CD4-positive, alpha-beta memory T cell (primary cell): ENCODE data around the gene MEGF11. TPM values are rescaled to one million over a fixed set of nuclear protein-coding genes. Genes with fewer than 3 reads are reported as not detected.

Source experiments
- CTCF ChIA-PET: fragments of 350-600 bp; sonication (Branson Sonifier 250); formaldehyde crosslinking; loops from one replicate; lab custom pipeline; 2021; ENCODE audit warnings: inconsistent platforms; ENCODE audit not compliant: partially characterized antibody; lab: Charles Lee
- POLR2A ChIA-PET: fragments of 350-600 bp; sonication (Branson Sonifier 250); formaldehyde crosslinking; loops from one replicate; lab custom pipeline; 2021; ENCODE audit not compliant: partially characterized antibody; lab: Charles Lee
- DNase-seq, 5 donors: peaks; one replicate each; pipeline versions ENCODE4 v3.0.0 to v3.0.0-alpha.2; 2020 to 2022; ENCODE audit warnings: mixed read lengths in 1 of 5
- H3K27ac ChIP-seq: one replicate; pipeline ENCODE4 v1.7.0; 2013; ENCODE audit warnings: low read depth, low read length
- H3K27me3 ChIP-seq: 2 replicates; pipeline ENCODE4 v1.7.0; 2013; ENCODE audit warnings: mild to moderate bottlenecking, low read length, moderate library complexity; ENCODE audit not compliant: insufficient read depth
- H3K36me3 ChIP-seq: 2 replicates; pipeline ENCODE4 v1.7.0; 2013; ENCODE audit warnings: mild to moderate bottlenecking, low read length, moderate library complexity; ENCODE audit not compliant: insufficient read depth
- H3K4me1 ChIP-seq: 2 replicates; pipeline ENCODE4 v1.7.0; 2013; ENCODE audit warnings: mild to moderate bottlenecking, low read length, moderate library complexity; ENCODE audit not compliant: insufficient read depth
- H3K4me3 ChIP-seq, 2 donors: one replicate each; pipeline ENCODE4 v1.7.0; 2013; ENCODE audit warnings: low read length in 2 of 2, mild to moderate bottlenecking in 1 of 2
- H3K9me3 ChIP-seq, 2 donors: one replicate each; pipeline ENCODE4 v1.7.0; 2013; ENCODE audit warnings: low read length in 2 of 2, control low read depth in 1 of 2; ENCODE audit not compliant: control insufficient read depth in 1 of 2
- H3K27ac Mint-ChIP-seq, 7 donors: one replicate each; pipeline ENCODE4 v1.8.0; 2020 to 2021; ENCODE audit warnings: mixed read lengths in 7 of 7, mild to moderate bottlenecking in 6 of 7, inconsistent platforms in 3 of 7, moderate library complexity in 3 of 7
- H3K27me3 Mint-ChIP-seq, 2 donors: one replicate each; pipeline ENCODE4 v1.8.0; 2020 to 2021; ENCODE audit warnings: mixed read lengths in 2 of 2
- H3K36me3 Mint-ChIP-seq, 2 donors: one replicate each; pipeline ENCODE4 v1.8.0; 2020 to 2021; ENCODE audit warnings: mixed read lengths in 2 of 2, inconsistent platforms in 1 of 2, mild to moderate bottlenecking in 1 of 2
- H3K4me1 Mint-ChIP-seq, 4 donors: one replicate each; pipeline ENCODE4 v1.8.0; 2020 to 2021; ENCODE audit warnings: mixed read lengths in 4 of 4, mild to moderate bottlenecking in 1 of 4
- H3K4me3 Mint-ChIP-seq, 8 donors: one replicate each; pipeline ENCODE4 v1.8.0; 2020 to 2021; ENCODE audit warnings: mixed read lengths in 8 of 8, mild to moderate bottlenecking in 7 of 8, moderate library complexity in 6 of 8, inconsistent platforms in 3 of 8
- H3K9me3 Mint-ChIP-seq, 8 donors: one replicate each; pipeline ENCODE4 v1.8.0; 2020 to 2021; ENCODE audit warnings: mixed read lengths in 8 of 8, mild to moderate bottlenecking in 5 of 8, inconsistent platforms in 3 of 8, moderate library complexity in 1 of 8
- intact Hi-C: fragments of 100-400 bp; cut with micrococcal nuclease; formaldehyde crosslinking; loops from one replicate; pipeline ENCODE4 v1.15.1; 2023
- polyA plus RNA-seq, 2 donors: library from polyadenylated mRNA; unstranded; fragments of 300-500 nt; fragmentation: Illumina TruSeq; gene quantifications; one replicate each; pipeline ENCODE4 v1.2.3, GENCODE V29; 2021
- total RNA-seq, 2 experiments: library from RNA; stranded (reverse); gene quantifications; one replicate each; pipeline ENCODE4 v1.2.3, GENCODE V29; 2021

Gene MEGF11
- total and polyA plus RNA-seq, 4 experiments from 2014 or later = 0.69 TPM; not detected in 3

DNA sequence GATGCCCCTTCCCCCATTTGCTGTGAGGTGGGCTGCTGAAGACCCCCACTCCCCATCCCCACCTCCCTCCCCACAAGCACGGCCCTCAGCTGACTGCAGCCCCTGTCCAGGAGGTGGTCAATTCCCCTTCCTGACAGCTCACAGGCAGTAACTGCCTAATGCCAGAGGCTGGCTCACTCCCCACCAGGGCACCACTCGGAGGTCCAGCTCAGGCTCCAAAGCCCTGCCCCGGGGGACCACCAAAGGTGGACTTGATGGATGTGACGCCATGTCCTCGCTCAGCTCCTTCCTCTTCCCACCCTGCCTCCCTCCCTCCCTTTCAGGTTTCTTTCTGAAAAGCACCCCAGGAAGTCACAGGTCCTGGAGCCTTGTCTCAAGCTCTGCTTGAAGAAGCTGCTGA is 82.8 kb downstream of the MEGF11 start:
- ChIA-PET CTCF (no interaction called here), POLR2A (no interaction called here)
- intact Hi-C loops = no loop called here

GRCh38 chr15:66170042-66170441 is 83.5 kb downstream of the MEGF11 start:
- Mint-ChIP-seq H3K4me1 (no peaks in the 10 kb centered on the region), H3K27me3 (peaks cover 2 to 12% of the 10 kb centered on the region in 2 donors), H3K27ac (no peak overlapping the region), H3K4me3 (no peak overlapping the region), H3K9me3 (no peaks in the 10 kb centered on the region), H3K36me3 (no peaks in the 10 kb centered on the region)
- no peaks in the 10 kb centered on the region for H3K9me3 ChIP-seq
- H3K4me1 ChIP-seq = no peaks in the 10 kb centered on the region
- intact Hi-C loops = no loop called here
- no peaks in the 10 kb centered on the region for H3K36me3 ChIP-seq
- H3K4me3 ChIP-seq = no peak overlapping the region
- H3K27me3 ChIP-seq = no peaks in the 10 kb centered on the region
- no peak overlapping the region for H3K27ac ChIP-seq
- ChIA-PET CTCF (no interaction called here), POLR2A (no interaction called here)
- DNase-seq = no peak

More for the DNA sequence above, 82.8 kb downstream of the MEGF11 start:
- Mint-ChIP-seq H3K9me3 (no peaks in the 10 kb centered on the region), H3K36me3 (no peaks in the 10 kb centered on the region), H3K4me1 (no peaks in the 10 kb centered on the region), H3K4me3 (no peak overlapping the region), H3K27me3 (peaks cover 7 to 18% of the 10 kb centered on the region in 2 donors), H3K27ac (no peak overlapping the region)
- no peaks in the 10 kb centered on the region for H3K27me3 ChIP-seq
- no peaks in the 10 kb centered on the region for H3K9me3 ChIP-seq
- no peak overlapping the region for H3K4me3 ChIP-seq
- DNase-seq = no peak
- no peak overlapping the region for H3K27ac ChIP-seq
- H3K4me1 ChIP-seq = no peaks in the 10 kb centered on the region
- H3K36me3 ChIP-seq = no peaks in the 10 kb centered on the region

GRCh38 chr15:66169625-66170024 is 83.9 kb downstream of the MEGF11 start:
- Histone ChIP-seq H3K27ac (no peak overlapping the region), H3K27me3 (no peaks in the 10 kb centered on the region), H3K4me1 (no peaks in the 10 kb centered on the region), H3K4me3 (no peak overlapping the region), H3K9me3 (no peaks in the 10 kb centered on the region), H3K36me3 (no peaks in the 10 kb centered on the region)
- peaks cover 1 to 10% of the 10 kb centered on the region in 2 donors for H3K27me3 Mint-ChIP-seq
- intact Hi-C loops = no loop called here
- H3K36me3 Mint-ChIP-seq = no peaks in the 10 kb centered on the region
- H3K4me1 Mint-ChIP-seq = no peaks in the 10 kb centered on the region
- CTCF ChIA-PET = no interaction called here
- POLR2A ChIA-PET = no interaction called here
- H3K9me3 Mint-ChIP-seq = no peaks in the 10 kb centered on the region
- no peak for DNase-seq
- H3K4me3 Mint-ChIP-seq = no peak overlapping the region
- H3K27ac Mint-ChIP-seq = no peak overlapping the region

- intact Hi-C loops = no loop called here
- Histone ChIP-seq H3K4me3 (no peak overlapping the region), H3K27ac (no peak overlapping the region), H3K27me3 (no peaks in the 10 kb centered on the region), H3K9me3 (no peaks in the 10 kb centered on the region), H3K4me1 (no peaks in the 10 kb centered on the region), H3K36me3 (no peaks in the 10 kb centered on the region)
- DNase-seq = no peak
- Mint-ChIP-seq H3K27me3 (peaks cover 1 to 5% of the 10 kb centered on the region in 2 donors), H3K4me1 (no peaks in the 10 kb centered on the region), H3K27ac (no peak overlapping the region), H3K36me3 (no peaks in the 10 kb centered on the region), H3K4me3 (no peak overlapping the region), H3K9me3 (no peaks in the 10 kb centered on the region)
- ChIA-PET CTCF (no interaction called here), POLR2A (no interaction called here)
These were observed 84.5 kb downstream of the MEGF11 start for GRCh38 chr15:66169023-66169422.

DNA sequence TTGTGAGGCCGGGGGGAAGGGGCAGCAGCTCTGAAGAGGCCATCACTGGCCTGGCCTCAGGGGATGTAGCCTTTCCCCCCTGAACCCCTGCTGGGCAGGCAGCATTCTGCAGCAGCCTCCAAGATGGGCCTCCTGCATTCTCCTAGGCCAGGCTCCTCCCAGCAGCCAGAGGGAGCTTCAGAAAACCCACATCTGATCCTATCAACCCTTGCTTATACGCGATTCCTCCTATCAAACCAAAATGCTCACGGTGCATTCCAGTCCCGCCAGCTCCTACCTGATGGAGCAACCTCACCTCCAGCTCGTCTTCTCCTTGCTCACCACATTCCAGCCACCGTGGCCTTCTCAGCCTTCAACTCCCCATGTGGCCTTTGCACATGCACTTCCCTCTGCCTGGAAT is 85.7 kb downstream of the MEGF11 start:
- H3K27me3 ChIP-seq = no peaks in the 10 kb centered on the region
- Mint-ChIP-seq H3K36me3 (no peaks in the 10 kb centered on the region), H3K9me3 (no peaks in the 10 kb centered on the region), H3K27me3 (peaks cover 1 to 4% of the 10 kb centered on the region in 2 donors), H3K27ac (no peak overlapping the region), H3K4me1 (no peaks in the 10 kb centered on the region), H3K4me3 (no peak overlapping the region)
- no peak overlapping the region for H3K27ac ChIP-seq
- no peaks in the 10 kb centered on the region for H3K9me3 ChIP-seq
- no peaks in the 10 kb centered on the region for H3K36me3 ChIP-seq
- POLR2A ChIA-PET = no interaction called here
- CTCF ChIA-PET = no interaction called here
- intact Hi-C loops = no loop called here
- H3K4me1 ChIP-seq = no peaks in the 10 kb centered on the region
- H3K4me3 ChIP-seq = no peak overlapping the region
- DNase-seq = no peak

GRCh38 chr15:66165856-66166255 is 87.7 kb downstream of the MEGF11 start:
- no peak overlapping the region for H3K27ac Mint-ChIP-seq
- no peaks in the 10 kb centered on the region for H3K4me1 ChIP-seq
- ChIA-PET CTCF (no interaction called here), POLR2A (no interaction called here)
- H3K36me3 Mint-ChIP-seq = no peaks in the 10 kb centered on the region
- H3K4me3 ChIP-seq = no peak overlapping the region
- intact Hi-C loops = no loop called here
- H3K4me3 Mint-ChIP-seq = no peak overlapping the region
- DNase-seq = no peak
- no peaks in the 10 kb centered on the region for H3K9me3 Mint-ChIP-seq
- no peaks in the 10 kb centered on the region for H3K9me3 ChIP-seq
- H3K27me3 Mint-ChIP-seq = no peaks in the 10 kb centered on the region
- no peaks in the 10 kb centered on the region for H3K36me3 ChIP-seq
- H3K27ac ChIP-seq = no peak overlapping the region
- no peaks in the 10 kb centered on the region for H3K4me1 Mint-ChIP-seq
- H3K27me3 ChIP-seq = no peaks in the 10 kb centered on the region

DNA sequence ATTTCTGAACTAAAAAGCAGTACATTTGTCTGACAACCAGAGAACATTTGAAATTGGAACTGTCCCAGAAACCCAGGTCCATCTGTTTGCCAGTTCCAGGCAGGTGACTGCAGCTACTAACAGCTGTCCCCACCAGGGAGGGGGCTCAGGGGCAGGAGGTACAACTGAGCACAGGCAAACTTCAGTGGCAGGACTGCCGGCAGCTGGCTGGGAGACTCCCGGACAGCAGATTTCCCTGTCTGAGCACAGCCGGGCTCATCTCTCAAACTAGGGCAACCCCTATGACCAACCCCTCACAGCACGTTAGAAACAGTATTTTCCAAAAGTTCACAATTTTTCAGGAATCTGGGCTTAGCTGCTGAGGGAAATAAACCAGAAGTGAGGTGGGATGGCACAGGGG is 88.8 kb downstream of the MEGF11 start:
- H3K4me1 Mint-ChIP-seq = no peaks in the 10 kb centered on the region
- intact Hi-C loops = no loop called here
- ChIA-PET CTCF (no interaction called here), POLR2A (no interaction called here)
- Histone ChIP-seq H3K27ac (no peak overlapping the region), H3K4me1 (no peaks in the 10 kb centered on the region), H3K9me3 (no peaks in the 10 kb centered on the region), H3K4me3 (no peak overlapping the region), H3K27me3 (no peaks in the 10 kb centered on the region), H3K36me3 (no peaks in the 10 kb centered on the region)
- H3K27ac Mint-ChIP-seq = no peak overlapping the region
- no peaks in the 10 kb centered on the region for H3K9me3 Mint-ChIP-seq
- peaks cover 0 to 2% of the 10 kb centered on the region in 2 donors for H3K27me3 Mint-ChIP-seq
- no peak for DNase-seq
- H3K36me3 Mint-ChIP-seq = no peaks in the 10 kb centered on the region
- no peak overlapping the region for H3K4me3 Mint-ChIP-seq

GRCh38 chr15:66163553-66163952 is 90.0 kb downstream of the MEGF11 start:
- H3K36me3 Mint-ChIP-seq = no peaks in the 10 kb centered on the region
- intact Hi-C loops = no loop called here

More at GRCh38 chr15:66163553-66163952, 90.0 kb downstream of the MEGF11 start:
- H3K4me3 Mint-ChIP-seq = no peak overlapping the region
- Histone ChIP-seq H3K9me3 (no peaks in the 10 kb centered on the region), H3K36me3 (no peaks in the 10 kb centered on the region), H3K27ac (no peak overlapping the region), H3K27me3 (no peaks in the 10 kb centered on the region), H3K4me3 (no peak overlapping the region), H3K4me1 (no peaks in the 10 kb centered on the region)
- no peak overlapping the region for H3K27ac Mint-ChIP-seq
- no peak for DNase-seq
- peaks cover 4% of the 10 kb centered on the region in 2 donors for H3K27me3 Mint-ChIP-seq
- H3K4me1 Mint-ChIP-seq = no peaks in the 10 kb centered on the region
- CTCF ChIA-PET = no interaction called here
- H3K9me3 Mint-ChIP-seq = no peaks in the 10 kb centered on the region
- POLR2A ChIA-PET = no interaction called here
